GM12864 (cell line): ENCODE data around the gene MBP.

Source experiments
- DNase-seq: peaks from one replicate; pipeline ENCODE4 v3.0.0-alpha.2; 2011; ENCODE audit warnings: low read depth
- H3K4me3 ChIP-seq: 2 replicates; pipeline ENCODE4 v1.5.1; 2011; ENCODE audit warnings: mild to moderate bottlenecking, low read depth, low read length, control low read depth
- CTCF ChIP-seq: IDR thresholded peaks from 2 replicates; pipeline ENCODE4 v1.5.1; 2011; ENCODE audit warnings: low read depth, mild to moderate bottlenecking, moderate library complexity, low read length, control low read depth, inconsistent platforms; ENCODE audit errors: missing control alignments

Gene MBP

GRCh38 chr18:77008006-77008405, 124.6 kb downstream of the MBP start:
- TF ChIP-seq CTCF: no peak
- no peak overlapping the region for H3K4me3 ChIP-seq
- DNase-seq: no peak

- DNase-seq: no peak
- no peak for TF ChIP-seq CTCF
- H3K4me3 ChIP-seq: no peak overlapping the region
These were observed 125.3 kb downstream of the MBP start for GRCh38 chr18:77007251-77007650.

GRCh38 chr18:77006305-77007175, 126.0 kb downstream of the MBP start:
- TF ChIP-seq CTCF: no peak
- no peak for DNase-seq
- no peak overlapping the region for H3K4me3 ChIP-seq

GRCh38 chr18:77005651-77006195, 126.9 kb downstream of the MBP start:
- TF ChIP-seq CTCF: no peak

GRCh38 chr18:77004555-77005380, 127.8 kb downstream of the MBP start:
- TF ChIP-seq CTCF: no peak
- no peak overlapping the region for H3K4me3 ChIP-seq
- no peak for DNase-seq

More at GRCh38 chr18:77005651-77006195, 126.9 kb downstream of the MBP start:
- no peak for DNase-seq
- no peak overlapping the region for H3K4me3 ChIP-seq

GRCh38 chr18:77003316-77003715, 129.3 kb downstream of the MBP start:
- no peak for TF ChIP-seq CTCF
- no peak for DNase-seq
- H3K4me3 ChIP-seq: no peak overlapping the region
